OCI-LY3 (cell line): Measurements from ENCODE around the gene HSF4.

Experiments used
- EZH2phosphoT487 ChIP-seq: fragments of 200-600 bp; shearing (Covaris generic); IDR thresholded peaks from 2 replicates; pipeline ENCODE4 v1.6.1; 2018; ENCODE audit warnings: antibody characterized with exemption, mixed run types, low read depth
- TF ChIP-seq, protein P1 (sequence below): fragments of 200-600, 300-600 bp; sonication (generic); IDR thresholded peaks from 2 replicates; pipeline ENCODE4 v1.5.1; 2014; ENCODE audit warnings: antibody characterized with exemption, low read length, low read depth

DNA sequence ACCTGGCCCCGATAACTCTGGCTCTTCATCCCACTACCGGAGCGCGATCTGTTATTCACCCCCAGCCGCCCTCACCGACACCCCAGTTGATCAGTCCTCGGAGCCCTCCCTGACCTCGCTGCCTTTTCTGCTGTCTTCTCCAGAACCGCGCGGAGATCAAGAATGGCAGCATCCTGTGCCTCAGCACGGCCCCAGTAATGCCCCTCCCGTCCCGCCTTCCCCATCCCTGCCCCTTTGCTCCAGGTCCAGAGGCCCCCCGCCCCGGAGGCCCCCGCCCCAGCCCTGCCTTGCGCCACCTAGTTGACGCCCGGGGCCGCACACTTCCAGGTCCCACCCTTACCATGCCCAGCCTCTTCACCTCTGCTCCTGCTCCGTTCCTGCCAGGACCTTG lies 35.3 kb downstream of the HSF4 start:
- TF ChIP-seq, protein P1, sequence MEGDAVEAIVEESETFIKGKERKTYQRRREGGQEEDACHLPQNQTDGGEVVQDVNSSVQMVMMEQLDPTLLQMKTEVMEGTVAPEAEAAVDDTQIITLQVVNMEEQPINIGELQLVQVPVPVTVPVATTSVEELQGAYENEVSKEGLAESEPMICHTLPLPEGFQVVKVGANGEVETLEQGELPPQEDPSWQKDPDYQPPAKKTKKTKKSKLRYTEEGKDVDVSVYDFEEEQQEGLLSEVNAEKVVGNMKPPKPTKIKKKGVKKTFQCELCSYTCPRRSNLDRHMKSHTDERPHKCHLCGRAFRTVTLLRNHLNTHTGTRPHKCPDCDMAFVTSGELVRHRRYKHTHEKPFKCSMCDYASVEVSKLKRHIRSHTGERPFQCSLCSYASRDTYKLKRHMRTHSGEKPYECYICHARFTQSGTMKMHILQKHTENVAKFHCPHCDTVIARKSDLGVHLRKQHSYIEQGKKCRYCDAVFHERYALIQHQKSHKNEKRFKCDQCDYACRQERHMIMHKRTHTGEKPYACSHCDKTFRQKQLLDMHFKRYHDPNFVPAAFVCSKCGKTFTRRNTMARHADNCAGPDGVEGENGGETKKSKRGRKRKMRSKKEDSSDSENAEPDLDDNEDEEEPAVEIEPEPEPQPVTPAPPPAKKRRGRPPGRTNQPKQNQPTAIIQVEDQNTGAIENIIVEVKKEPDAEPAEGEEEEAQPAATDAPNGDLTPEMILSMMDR = no peak
- TF ChIP-seq EZH2phosphoT487 = no peak
